K562 (cell line): Measurements from ENCODE around the gene SENP7. TPM values are rescaled to one million over a fixed set of nuclear protein-coding genes. Genes with fewer than 3 reads are reported as not detected.

Experiments
- MEIS2 ChIP-seq: fragments of 450-650 bp; IDR thresholded peaks from 2 replicates; pipeline ENCODE4 v1.6.1; 2014; ENCODE audit warnings: mild to moderate bottlenecking; ENCODE audit not compliant: partially characterized antibody
- POLR2B ChIP-seq: fragments of 450-650 bp; IDR thresholded peaks from 2 replicates; pipeline ENCODE4 v1.6.1; 2018; ENCODE audit warnings: low read depth; ENCODE audit not compliant: partially characterized antibody
- RBM25 ChIP-seq: fragments of 200-400 bp; formaldehyde crosslinking; IDR thresholded peaks from 2 replicates; pipeline ENCODE4 v1.6.1; 2018; ENCODE audit warnings: low read length, low read depth, moderate library complexity; ENCODE audit not compliant: severe bottlenecking
- RCOR1 ChIP-seq, 2 experiments: IDR thresholded peaks; 2 replicates each; pipeline ENCODE4 v1.6.1; 2012; ENCODE audit warnings: low read depth in 2 of 2, low read length in 2 of 2, borderline replicate concordance in 1 of 2, improper control_type of control experiment in 1 of 2
- STAT5A ChIP-seq: IDR thresholded peaks from 2 replicates; pipeline ENCODE4 v1.6.1; 2012; ENCODE audit warnings: low read length, inconsistent platforms, borderline replicate concordance
- STAT6 ChIP-seq: sonication (generic); formaldehyde crosslinking; IDR thresholded peaks from 2 replicates; pipeline ENCODE4 v1.8.1; 2023; ENCODE audit warnings: mild to moderate bottlenecking, missing genetic modification reagents
- ZNF592 ChIP-seq: fragments of 450-650 bp; IDR thresholded peaks from 2 replicates; pipeline ENCODE4 v1.6.1; 2017; ENCODE audit warnings: antibody characterized with exemption, mild to moderate bottlenecking
- polyA plus RNA-seq, 8 experiments: library from polyadenylated mRNA; depleted of rRNA in 4 of 8; stranded (reverse) in 5 of 8; unstranded in 3 of 8; fragments of >200 nt; fragmentation: Nextera tagmentation in 2 of 8; fragmentation: Illumina TruSeq in 1 of 8; extraction: Ambion mirVana in 2 of 8; extraction: Trizol in 1 of 8; gene quantifications; 2 replicates each; pipeline versions ENCODE4 v1.2.1 to v1.2.3, GENCODE V29; 2011 to 2014; ENCODE audit warnings: inconsistent platforms in 1 of 8, missing spikeins in 1 of 8
- total RNA-seq, 7 experiments: library from RNA; depleted of rRNA in 6 of 7; stranded (reverse); fragments of >200 nt in 6 of 7; fragmentation: Illumina TruSeq in 2 of 7; extraction: Trizol in 2 of 7; gene quantifications; 2 replicates each; pipeline versions ENCODE4 v1.2.1 to v1.2.3, GENCODE V29; 2011 to 2021; ENCODE audit warnings: low replicate concordance in 1 of 7

SENP7 gene
- total and polyA plus RNA-seq, 9 of the 15 experiments (the other 6 are each of a cell fraction or from before 2014, with no cell fraction given), result 4.1 to 21.9 (median 10.7) TPM

- TF ChIP-seq STAT6 (CRISPR knock-in tag) (no peak), POLR2B (no peak), STAT5A (peak; percentile 61; the same call in 1 of the 2 replicates), MEIS2 (peak; percentile 35), RBM25 (no peak), ZNF592 (0 out of 2 replicates have a peak, but pooled peaks have one; percentile 19), RCOR1 (IDR thresholded peaks at IDR 0.05; ENCODE audit: borderline replicate concordance in 1 of 2, low read depth in 2 of 2, low read length in 2 of 2) (peak in 1 of 2 experiments; percentile 13; a peak in 1 of 4 replicates)
Measured at GRCh38 chr3:101325393-101326134, 187.4 kb downstream of the SENP7 start (continued).
